Measurements from ENCODE around the gene SNX25.

DNA sequence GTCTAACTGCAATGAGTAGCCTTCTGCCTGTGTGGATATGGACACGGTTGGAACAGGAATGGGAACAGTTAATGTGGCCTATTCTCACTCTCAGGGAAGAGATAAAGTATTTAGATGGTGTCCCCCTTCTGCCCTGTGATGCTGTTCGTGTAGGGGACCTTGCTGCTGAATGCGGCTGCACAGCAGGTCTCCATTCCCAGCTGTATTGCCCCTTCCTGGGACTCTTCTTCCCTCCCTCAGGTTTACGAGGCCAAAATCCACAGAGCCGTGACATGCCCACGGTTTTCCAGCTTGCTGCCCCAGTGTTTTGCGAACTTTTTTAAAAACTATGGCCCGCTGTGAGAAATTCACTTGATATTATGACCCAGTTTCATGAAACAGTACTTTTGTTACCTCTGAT is 50.3 kb downstream of the SNX25 start:
- TF ChIP-seq POLR2A (IDR thresholded peaks at IDR 0.05) (no peak), POLR2AphosphoS5 (IDR thresholded peaks at IDR 0.05) (no peak), EP300 (IDR thresholded peaks at IDR 0.05) (no peak)
- TF ChIP-seq, protein P1, sequence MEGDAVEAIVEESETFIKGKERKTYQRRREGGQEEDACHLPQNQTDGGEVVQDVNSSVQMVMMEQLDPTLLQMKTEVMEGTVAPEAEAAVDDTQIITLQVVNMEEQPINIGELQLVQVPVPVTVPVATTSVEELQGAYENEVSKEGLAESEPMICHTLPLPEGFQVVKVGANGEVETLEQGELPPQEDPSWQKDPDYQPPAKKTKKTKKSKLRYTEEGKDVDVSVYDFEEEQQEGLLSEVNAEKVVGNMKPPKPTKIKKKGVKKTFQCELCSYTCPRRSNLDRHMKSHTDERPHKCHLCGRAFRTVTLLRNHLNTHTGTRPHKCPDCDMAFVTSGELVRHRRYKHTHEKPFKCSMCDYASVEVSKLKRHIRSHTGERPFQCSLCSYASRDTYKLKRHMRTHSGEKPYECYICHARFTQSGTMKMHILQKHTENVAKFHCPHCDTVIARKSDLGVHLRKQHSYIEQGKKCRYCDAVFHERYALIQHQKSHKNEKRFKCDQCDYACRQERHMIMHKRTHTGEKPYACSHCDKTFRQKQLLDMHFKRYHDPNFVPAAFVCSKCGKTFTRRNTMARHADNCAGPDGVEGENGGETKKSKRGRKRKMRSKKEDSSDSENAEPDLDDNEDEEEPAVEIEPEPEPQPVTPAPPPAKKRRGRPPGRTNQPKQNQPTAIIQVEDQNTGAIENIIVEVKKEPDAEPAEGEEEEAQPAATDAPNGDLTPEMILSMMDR (IDR thresholded peaks at IDR 0.05) = no peak
